HUES48 (cell line): ENCODE results near the gene ITGAE.

ENCODE experiments used
- H3K27ac ChIP-seq: one replicate; pipeline ENCODE4 v1.7.0; 2013; ENCODE audit warnings: low read depth, low read length, inconsistent platforms
- H3K27me3 ChIP-seq: 2 replicates; pipeline ENCODE4 v1.6.1; 2013; ENCODE audit warnings: mild to moderate bottlenecking, low read length; ENCODE audit not compliant: control insufficient read depth, insufficient read depth
- H3K36me3 ChIP-seq: 2 replicates; pipeline ENCODE4 v1.6.1; 2013; ENCODE audit warnings: low read length; ENCODE audit not compliant: control insufficient read depth, insufficient read depth
- H3K4me1 ChIP-seq: 2 replicates; pipeline ENCODE4 v1.6.1; 2013; ENCODE audit warnings: mild to moderate bottlenecking, low read length; ENCODE audit not compliant: control insufficient read depth, insufficient read depth
- H3K4me3 ChIP-seq: 2 replicates; pipeline ENCODE4 v1.5.1; 2013; ENCODE audit warnings: mild to moderate bottlenecking, low read depth, low read length
- H3K9ac ChIP-seq: 2 replicates; pipeline ENCODE4 v1.6.1; 2013; ENCODE audit warnings: mild to moderate bottlenecking, low read depth, low read length, moderate library complexity
- H3K9me3 ChIP-seq: 2 replicates; pipeline ENCODE4 v1.6.1; 2013; ENCODE audit warnings: low read length; ENCODE audit not compliant: control insufficient read depth, insufficient read depth

Gene ITGAE

GRCh38 chr17:3772764-3773163 lies 28.2 kb downstream of the ITGAE start:
- no peaks in the 10 kb centered on the region for H3K27me3 ChIP-seq
- H3K9ac ChIP-seq, result no peak overlapping the region
- no peak overlapping the region for H3K4me3 ChIP-seq
- no peaks in the 10 kb centered on the region for H3K4me1 ChIP-seq
- no peak overlapping the region for H3K27ac ChIP-seq
- H3K9me3 ChIP-seq, result no peaks in the 10 kb centered on the region
- H3K36me3 ChIP-seq, result no peaks in the 10 kb centered on the region

GRCh38 chr17:3771140-3771539 lies 29.8 kb downstream of the ITGAE start:
- Histone ChIP-seq H3K27ac (no peak overlapping the region), H3K9me3 (no peaks in the 10 kb centered on the region), H3K36me3 (no peaks in the 10 kb centered on the region), H3K27me3 (no peaks in the 10 kb centered on the region), H3K4me3 (no peak overlapping the region), H3K9ac (no peak overlapping the region), H3K4me1 (no peaks in the 10 kb centered on the region)

DNA sequence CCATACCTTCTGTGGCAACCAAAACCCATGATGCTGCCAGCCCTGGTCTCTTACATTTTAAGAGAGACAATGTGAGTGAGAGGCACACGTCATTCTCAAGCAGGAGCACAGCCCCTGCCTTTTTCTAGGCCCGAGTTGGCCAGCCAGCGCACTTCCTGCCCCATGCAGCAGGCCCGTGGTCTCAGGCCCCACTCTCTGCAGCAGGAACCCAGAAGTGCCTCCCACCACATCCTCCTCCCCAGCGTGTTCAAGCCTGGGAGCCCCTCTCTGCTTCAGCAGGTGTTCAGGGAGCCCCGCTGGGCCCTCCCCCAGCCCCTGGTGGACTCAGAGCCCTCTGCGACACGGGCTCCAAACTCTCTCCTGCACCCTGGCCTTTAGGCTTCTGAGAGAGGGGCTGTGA lies 30.5 kb downstream of the ITGAE start:
- Histone ChIP-seq H3K4me3 (no peak overlapping the region), H3K4me1 (no peaks in the 10 kb centered on the region), H3K36me3 (no peaks in the 10 kb centered on the region), H3K9me3 (no peaks in the 10 kb centered on the region), H3K9ac (no peak overlapping the region), H3K27ac (no peak overlapping the region), H3K27me3 (no peaks in the 10 kb centered on the region)

- Histone ChIP-seq H3K4me1 (no peaks in the 10 kb centered on the region), H3K9me3 (no peaks in the 10 kb centered on the region), H3K27me3 (no peaks in the 10 kb centered on the region), H3K27ac (no peak overlapping the region), H3K4me3 (no peak overlapping the region), H3K9ac (no peak overlapping the region), H3K36me3 (no peaks in the 10 kb centered on the region)
These were observed 32.2 kb downstream of the ITGAE start for GRCh38 chr17:3768769-3769168.

- Histone ChIP-seq H3K4me3 (no peak overlapping the region), H3K9ac (no peak overlapping the region), H3K27me3 (no peaks in the 10 kb centered on the region), H3K27ac (no peak overlapping the region), H3K36me3 (no peaks in the 10 kb centered on the region), H3K9me3 (no peaks in the 10 kb centered on the region), H3K4me1 (no peaks in the 10 kb centered on the region)
These were observed 32.6 kb downstream of the ITGAE start for GRCh38 chr17:3768341-3768740.

- Histone ChIP-seq H3K4me1 (no peaks in the 10 kb centered on the region), H3K9me3 (no peaks in the 10 kb centered on the region), H3K4me3 (no peak overlapping the region), H3K9ac (no peak overlapping the region), H3K27me3 (no peaks in the 10 kb centered on the region), H3K36me3 (no peaks in the 10 kb centered on the region), H3K27ac (no peak overlapping the region)
These were observed 34.2 kb downstream of the ITGAE start for GRCh38 chr17:3766779-3767178.

DNA sequence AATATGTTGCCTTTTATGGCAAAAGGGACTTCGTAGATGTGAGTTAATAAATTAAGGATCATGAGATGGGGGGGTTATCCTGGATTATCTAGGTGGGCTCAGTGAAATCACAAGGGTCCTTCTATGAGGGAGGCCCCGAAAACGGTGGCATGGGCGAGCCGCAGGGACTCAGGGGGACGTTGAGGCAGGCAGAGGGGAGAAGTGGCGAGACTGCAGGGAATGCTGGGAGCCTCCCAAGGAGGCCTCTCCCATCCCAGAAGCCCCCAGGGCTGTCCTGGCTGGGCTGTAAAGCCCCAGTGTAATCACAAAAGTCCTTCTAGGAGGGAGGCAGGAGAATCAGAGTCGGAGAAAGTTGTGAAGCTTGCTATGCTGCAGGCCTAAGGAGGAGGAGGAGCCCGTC lies 35.0 kb downstream of the ITGAE start:
- H3K4me3 ChIP-seq, result no peak overlapping the region
- no peaks in the 10 kb centered on the region for H3K4me1 ChIP-seq
- H3K27me3 ChIP-seq, result no peaks in the 10 kb centered on the region
- H3K27ac ChIP-seq, result no peak overlapping the region
- H3K36me3 ChIP-seq, result no peaks in the 10 kb centered on the region
- no peaks in the 10 kb centered on the region for H3K9me3 ChIP-seq
- H3K9ac ChIP-seq, result no peak overlapping the region

GRCh38 chr17:3763777-3764170 lies 37.2 kb downstream of the ITGAE start:
- H3K4me3 ChIP-seq, result no peak overlapping the region
- H3K27me3 ChIP-seq, result no peaks in the 10 kb centered on the region
- H3K9ac ChIP-seq, result no peak overlapping the region
- H3K27ac ChIP-seq, result no peak overlapping the region
- no peaks in the 10 kb centered on the region for H3K4me1 ChIP-seq
- H3K9me3 ChIP-seq, result peaks cover 6% of the 10 kb centered on the region; the same call in 1 of the 2 replicates
- no peaks in the 10 kb centered on the region for H3K36me3 ChIP-seq

DNA sequence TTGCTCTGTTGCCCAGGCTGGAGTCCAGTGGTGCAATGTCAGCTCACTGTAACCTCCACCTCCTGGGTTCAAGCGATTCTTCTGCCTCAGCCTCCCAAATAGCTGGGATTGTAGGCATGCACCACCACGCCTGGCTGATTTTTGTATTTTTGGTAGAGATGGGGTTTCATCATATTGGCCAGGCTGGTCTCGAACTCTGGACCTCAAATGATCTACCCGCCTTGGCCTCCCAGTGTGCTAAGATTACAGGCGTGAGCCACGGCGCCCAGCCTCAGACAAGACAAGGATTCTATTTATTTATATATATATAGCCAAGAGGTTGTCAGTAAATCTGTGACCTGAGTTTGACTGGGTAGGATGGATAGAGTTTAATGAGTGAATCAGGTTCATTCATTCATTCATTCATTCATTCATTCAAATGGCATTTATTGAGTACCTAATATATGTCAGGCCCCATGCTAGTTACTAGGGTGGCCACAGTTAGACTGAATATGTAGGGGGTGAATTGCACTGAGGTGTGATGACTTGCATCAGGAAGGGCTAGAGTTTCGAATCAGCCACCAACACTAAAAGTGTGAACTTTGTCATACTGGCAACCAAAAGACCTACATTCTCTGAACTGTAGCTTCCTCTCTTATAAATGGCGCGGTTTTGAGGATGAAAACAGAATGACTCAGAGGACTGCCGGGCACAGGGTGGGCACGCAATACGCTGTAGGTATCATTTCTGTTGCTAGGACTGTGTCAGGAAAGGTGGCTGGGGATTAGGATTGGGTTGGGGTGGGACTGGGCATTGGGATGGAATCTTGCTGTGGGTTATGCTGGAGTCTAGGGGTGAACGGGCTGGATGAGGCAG lies 37.8 kb downstream of the ITGAE start:
- H3K9ac ChIP-seq, result no peak overlapping the region
- H3K27ac ChIP-seq, result no peak overlapping the region
- H3K27me3 ChIP-seq, result no peaks in the 10 kb centered on the region
- no peaks in the 10 kb centered on the region for H3K36me3 ChIP-seq
- peaks cover 6% of the 10 kb centered on the region; the same call in 1 of the 2 replicates for H3K9me3 ChIP-seq
- H3K4me1 ChIP-seq, result no peaks in the 10 kb centered on the region
- H3K4me3 ChIP-seq, result no peak overlapping the region

- H3K27me3 ChIP-seq, result no peaks in the 10 kb centered on the region
- no peaks in the 10 kb centered on the region for H3K36me3 ChIP-seq
- H3K27ac ChIP-seq, result no peak overlapping the region
- peaks cover 6% of the 10 kb centered on the region; the same call in 1 of the 2 replicates for H3K9me3 ChIP-seq
- H3K9ac ChIP-seq, result no peak overlapping the region
- H3K4me3 ChIP-seq, result no peak overlapping the region
- H3K4me1 ChIP-seq, result no peaks in the 10 kb centered on the region
These were observed 39.0 kb downstream of the ITGAE start for GRCh38 chr17:3761918-3762380.

DNA sequence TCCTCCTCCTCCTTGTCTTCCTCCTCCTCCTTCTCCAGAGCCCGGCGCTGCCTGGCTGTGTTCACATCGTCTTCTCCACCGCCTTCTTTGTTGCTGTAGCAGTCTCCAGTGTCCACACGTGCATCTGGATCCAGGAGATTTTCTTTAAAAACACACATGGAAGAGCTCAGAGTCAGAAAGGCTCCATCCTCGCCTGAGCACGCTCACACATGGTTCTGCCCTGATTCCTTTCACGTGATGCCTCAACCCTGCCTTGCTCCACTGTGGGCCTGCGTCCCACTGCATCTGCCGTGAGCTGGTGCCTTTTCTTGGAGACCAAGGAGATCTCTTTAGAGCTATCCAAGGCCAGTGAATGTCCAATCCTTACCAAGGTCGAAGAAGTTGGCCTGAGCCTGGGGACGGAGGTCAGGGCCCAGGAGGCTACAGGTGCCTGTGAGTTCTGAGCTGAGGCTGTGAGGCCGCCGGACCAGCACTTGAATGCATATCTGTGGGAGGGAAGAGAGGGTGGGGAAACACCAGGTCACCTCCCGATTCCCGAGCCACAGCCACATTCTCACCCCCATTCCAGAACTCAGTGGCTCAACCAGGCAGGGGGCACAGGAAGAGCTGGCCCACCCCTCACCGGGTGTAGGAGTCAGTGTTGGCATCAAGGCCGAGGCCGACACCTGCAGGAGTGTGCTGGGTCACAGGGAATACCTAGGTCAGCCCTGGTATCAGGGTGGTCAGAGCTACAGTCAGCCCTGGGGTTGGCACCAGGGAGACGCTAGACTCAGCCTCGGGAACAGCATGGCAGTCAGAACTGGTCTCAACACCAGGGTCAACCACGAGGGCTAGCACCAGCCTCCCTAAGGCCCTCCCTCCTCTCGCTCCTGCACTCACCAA lies 39.7 kb downstream of the ITGAE start:
- Histone ChIP-seq H3K27me3 (no peaks in the 10 kb centered on the region), H3K4me1 (no peaks in the 10 kb centered on the region), H3K9ac (no peak overlapping the region), H3K9me3 (peaks cover 6% of the 10 kb centered on the region; the same call in 1 of the 2 replicates), H3K4me3 (no peak overlapping the region), H3K36me3 (no peaks in the 10 kb centered on the region), H3K27ac (no peak overlapping the region)
